GM10266 (cell line): ENCODE measurements around the gene TRAPPC3L.

Experiments
- DNase-seq: peaks from one replicate; pipeline ENCODE4 v3.0.0; 2012; ENCODE audit errors: extremely low spot score
- CTCF ChIP-seq: IDR thresholded peaks from 2 replicates; pipeline ENCODE4 v1.5.1; 2012; ENCODE audit warnings: mild to moderate bottlenecking, low read depth; ENCODE audit not compliant: control insufficient read depth, insufficient read depth; ENCODE audit errors: missing control alignments

The TRAPPC3L gene

GRCh38 chr6:116564921-116565872, 19.7 kb upstream of the TRAPPC3L start:
- DNase-seq: no peak
- no peak for TF ChIP-seq CTCF

- DNase-seq: no peak
- no peak for TF ChIP-seq CTCF
Measured at GRCh38 chr6:116564311-116564710, 18.8 kb upstream of the TRAPPC3L start.

- DNase-seq: no peak
- TF ChIP-seq CTCF: no peak
Measured at GRCh38 chr6:116563830-116564229, 18.3 kb upstream of the TRAPPC3L start.

- no peak for DNase-seq
- TF ChIP-seq CTCF: no peak
Measured at GRCh38 chr6:116562614-116563013, 17.1 kb upstream of the TRAPPC3L start.

GRCh38 chr6:116562019-116562403, 16.5 kb upstream of the TRAPPC3L start:
- no peak for DNase-seq
- TF ChIP-seq CTCF: no peak

GRCh38 chr6:116561377-116562018, 16.0 kb upstream of the TRAPPC3L start:
- DNase-seq: peak; percentile 52
- TF ChIP-seq CTCF: peak; percentile 88

GRCh38 chr6:116560130-116560529, 14.6 kb upstream of the TRAPPC3L start:
- no peak for TF ChIP-seq CTCF
- no peak for DNase-seq
